AG04450 (cell line): ENCODE results near the gene GALM. TPM values are rescaled to one million over a fixed set of nuclear protein-coding genes. Genes with fewer than 3 reads are reported as not detected.

Experiments
- CTCF ChIA-PET: fragments of 300-600, 350-600 bp; formaldehyde crosslinking; extraction: SDS; loops from one replicate; lab custom pipeline; 2022; ENCODE audit warnings: antibody characterized with exemption, inconsistent platforms; lab: Charles Lee
- POLR2A ChIA-PET: fragments of 350-600 bp; formaldehyde crosslinking; extraction: SDS; loops from one replicate; lab custom pipeline; 2021; ENCODE audit warnings: antibody characterized with exemption, inconsistent platforms; lab: Yijun Ruan, JAX
- DNase-seq: peaks from one replicate; pipeline ENCODE4 v3.0.0-alpha.2; 2011; ENCODE audit warnings: low read depth, low spot score
- H3K27ac ChIP-seq: one replicate; pipeline ENCODE4 v1.5.1; 2012; ENCODE audit warnings: low read depth, low read length, control low read depth
- H3K27me3 ChIP-seq: one replicate; pipeline ENCODE4 v1.6.0; 2012; ENCODE audit warnings: low read length; ENCODE audit not compliant: control insufficient read depth, insufficient read depth
- H3K4me3 ChIP-seq: 2 replicates; pipeline ENCODE4 v1.5.1; 2011; ENCODE audit warnings: mild to moderate bottlenecking, low read depth, low read length, control low read depth
- H3K9me3 ChIP-seq: 2 replicates; pipeline ENCODE4 v1.5.1; 2012; ENCODE audit warnings: low read length; ENCODE audit not compliant: control insufficient read depth, insufficient read depth
- polyA minus RNA-seq: library from RNA; depleted of rRNA, polyadenylated mRNA; stranded (reverse); fragments of >200 nt; gene quantifications from 2 replicates; pipeline ENCODE4 v1.2.3, GENCODE V29; 2011; rRNA and poly(A)+ RNA removed
- polyA plus RNA-seq: library from polyadenylated mRNA; depleted of rRNA; stranded (reverse); fragments of >200 nt; gene quantifications from 2 replicates; pipeline ENCODE4 v1.2.3, GENCODE V29; 2011; rRNA removed
- TF ChIP-seq, protein P1 (sequence below): IDR thresholded peaks from 2 replicates; pipeline ENCODE4 v1.5.1; 2011; ENCODE audit warnings: low read depth, low read length, control low read depth, inconsistent platforms

Gene GALM
- polyA plus RNA-seq = 15.5 and 19.0 TPM in 2 replicates
- 21.0 and 22.3 TPM in 2 replicates for polyA minus RNA-seq

DNA sequence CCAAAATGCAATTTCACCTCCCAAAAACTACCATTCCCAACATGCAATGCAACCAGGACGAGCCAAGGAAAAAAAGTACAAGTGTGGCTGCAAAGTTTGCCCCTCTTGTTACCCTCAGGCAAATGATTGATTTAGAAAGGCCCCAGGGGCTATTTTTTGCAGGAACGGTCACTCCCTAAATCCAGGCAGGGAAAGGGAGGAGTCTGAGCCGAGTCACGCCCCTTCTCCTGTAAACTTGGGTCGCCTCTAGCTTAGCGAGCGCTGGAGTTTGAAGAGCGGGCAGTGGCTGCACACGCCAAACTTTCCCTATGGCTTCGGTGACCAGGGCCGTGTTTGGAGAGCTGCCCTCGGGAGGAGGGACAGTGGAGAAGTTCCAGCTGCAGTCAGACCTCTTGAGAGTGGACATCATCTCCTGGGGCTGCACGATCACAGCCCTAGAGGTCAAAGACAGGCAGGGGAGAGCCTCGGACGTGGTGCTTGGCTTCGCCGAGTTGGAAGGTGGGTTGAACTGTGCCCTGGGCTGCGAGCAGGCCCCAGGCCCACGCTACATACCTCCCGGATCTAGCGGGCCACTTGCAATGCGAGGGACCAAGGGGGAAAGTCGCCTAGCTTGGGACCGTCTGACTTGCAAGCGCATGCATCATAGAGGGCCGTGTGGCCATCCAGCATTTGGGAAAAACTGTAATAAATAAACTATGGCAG is at the start of gene GALM:
Gene GALM (plus strand): TSS at position 261 of the 702 bp plus-strand sequence. CDS start 48 bp downstream, at position 309.
- ChIA-PET CTCF (interaction anchor here (1.9 kb wide), 1 partner anchor 84 kb away, joined by 6 read pairs; no protein-coding TSS in a partner anchor), POLR2A (interaction anchor here (1.0 to 2.4 kb wide), 4 partner anchors 25 to 85 kb away, joined by 5 to 10 read pairs (median 6); partner anchors contain the start of genes HNRNPLL and SRSF7)
- TF ChIP-seq, protein P1, sequence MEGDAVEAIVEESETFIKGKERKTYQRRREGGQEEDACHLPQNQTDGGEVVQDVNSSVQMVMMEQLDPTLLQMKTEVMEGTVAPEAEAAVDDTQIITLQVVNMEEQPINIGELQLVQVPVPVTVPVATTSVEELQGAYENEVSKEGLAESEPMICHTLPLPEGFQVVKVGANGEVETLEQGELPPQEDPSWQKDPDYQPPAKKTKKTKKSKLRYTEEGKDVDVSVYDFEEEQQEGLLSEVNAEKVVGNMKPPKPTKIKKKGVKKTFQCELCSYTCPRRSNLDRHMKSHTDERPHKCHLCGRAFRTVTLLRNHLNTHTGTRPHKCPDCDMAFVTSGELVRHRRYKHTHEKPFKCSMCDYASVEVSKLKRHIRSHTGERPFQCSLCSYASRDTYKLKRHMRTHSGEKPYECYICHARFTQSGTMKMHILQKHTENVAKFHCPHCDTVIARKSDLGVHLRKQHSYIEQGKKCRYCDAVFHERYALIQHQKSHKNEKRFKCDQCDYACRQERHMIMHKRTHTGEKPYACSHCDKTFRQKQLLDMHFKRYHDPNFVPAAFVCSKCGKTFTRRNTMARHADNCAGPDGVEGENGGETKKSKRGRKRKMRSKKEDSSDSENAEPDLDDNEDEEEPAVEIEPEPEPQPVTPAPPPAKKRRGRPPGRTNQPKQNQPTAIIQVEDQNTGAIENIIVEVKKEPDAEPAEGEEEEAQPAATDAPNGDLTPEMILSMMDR = no peak
- Histone ChIP-seq H3K9me3 (no peaks in the 10 kb centered on the region; the same call in 1 of the 2 replicates), H3K27me3 (no peaks in the 10 kb centered on the region), H3K27ac (peak within 1 kb of the TSS; percentile 50), H3K4me3 (peak within 1 kb of the TSS; percentile 82)
- DNase-seq = peak; percentile 84

DNA sequence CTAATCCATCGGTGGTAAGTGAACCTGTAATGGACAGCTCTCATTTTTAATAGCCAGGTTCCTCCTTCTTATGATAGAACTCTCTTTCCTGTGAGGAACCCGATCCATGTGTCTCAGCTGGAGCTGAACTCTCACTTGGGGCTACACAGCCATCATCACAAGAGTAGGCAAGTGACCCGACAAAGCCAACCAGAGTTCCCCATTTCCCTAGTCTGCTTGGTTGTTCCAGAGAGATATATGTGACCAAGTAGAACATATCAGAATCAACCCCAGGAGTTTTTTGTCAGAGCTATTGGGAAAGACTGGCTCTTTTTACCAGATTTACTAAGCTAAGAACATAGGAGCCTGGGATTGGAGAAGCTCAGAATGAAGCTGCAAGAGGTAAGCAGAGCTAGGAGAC is 48.6 kb upstream of the GALM start:
- Histone ChIP-seq H3K27me3 (no peaks in the 10 kb centered on the region), H3K9me3 (no peaks in the 10 kb centered on the region), H3K4me3 (no peak overlapping the region), H3K27ac (no peak overlapping the region)
- CTCF ChIA-PET = no interaction called here
- TF ChIP-seq, protein P1 = no peak
- DNase-seq = no peak
- POLR2A ChIA-PET = no interaction called here

DNA sequence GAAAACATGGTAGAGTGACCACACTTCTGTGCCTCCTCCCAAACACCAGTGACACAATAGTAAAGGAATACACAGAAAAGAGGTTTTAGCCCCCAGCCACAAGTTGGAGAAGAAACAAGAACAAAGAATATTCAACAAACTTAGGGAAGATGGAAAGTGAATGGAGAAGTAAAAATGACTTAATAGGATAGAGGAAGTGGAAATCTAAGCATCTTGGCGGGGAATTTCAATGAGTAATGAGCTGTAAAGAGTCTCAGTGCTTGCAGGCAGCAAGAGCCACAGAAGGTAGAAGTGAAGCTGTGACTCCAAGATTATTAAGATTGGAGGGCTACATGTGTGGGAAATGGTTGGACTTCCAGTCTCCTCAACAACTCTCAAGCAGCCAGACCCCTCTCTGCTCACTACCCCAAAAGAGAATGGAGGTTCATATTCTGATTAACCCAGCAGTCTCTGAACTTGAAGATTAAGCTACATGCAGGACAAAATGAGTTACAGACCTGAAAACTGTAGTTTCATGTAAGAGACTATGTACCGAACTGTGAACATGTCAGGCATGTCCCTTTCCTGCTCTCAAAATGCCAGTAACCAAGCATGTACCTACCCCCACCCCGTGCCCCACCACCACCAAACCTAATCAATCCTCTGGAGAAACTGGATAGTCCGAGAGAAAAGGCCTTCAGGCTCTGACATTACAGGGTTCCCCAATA is 46.3 kb upstream of the GALM start:
- H3K27ac ChIP-seq = no peak overlapping the region
- H3K9me3 ChIP-seq = no peaks in the 10 kb centered on the region
- ChIA-PET POLR2A (no interaction called here), CTCF (no interaction called here)
- no peaks in the 10 kb centered on the region for H3K27me3 ChIP-seq
- DNase-seq = no peak
- TF ChIP-seq, protein P1 = no peak
- H3K4me3 ChIP-seq = no peak overlapping the region

DNA sequence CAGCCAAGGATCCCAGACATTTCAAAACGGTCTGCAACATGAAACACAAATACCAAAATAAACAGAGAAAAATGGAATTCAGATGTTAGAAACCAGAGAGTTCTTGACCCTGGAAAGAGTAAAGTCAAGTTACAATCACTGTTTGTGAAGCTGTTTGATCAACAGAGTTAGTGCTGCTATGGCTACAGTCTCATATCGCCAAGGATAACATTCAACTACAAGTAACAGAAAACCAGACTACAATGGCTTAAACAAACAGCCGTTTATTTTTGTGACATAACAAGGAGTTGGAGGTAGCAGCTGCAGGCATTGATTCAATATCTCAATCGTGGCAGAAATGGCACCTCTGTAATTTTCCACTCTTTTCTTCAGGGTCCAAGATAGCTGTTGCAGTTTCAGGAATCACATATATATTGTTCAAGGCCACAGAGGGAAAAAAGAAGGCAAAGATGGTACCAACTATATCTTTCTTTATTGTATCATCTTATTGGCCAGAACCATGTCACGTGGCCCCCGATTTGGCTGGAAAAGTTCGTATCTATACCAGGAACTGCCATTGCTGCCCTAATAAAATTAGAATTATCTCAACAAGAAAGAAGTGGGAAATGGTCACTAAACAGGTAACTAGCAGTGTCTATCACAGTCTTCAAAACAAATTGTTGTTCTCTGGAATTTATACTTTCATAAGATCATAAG is 45.5 kb upstream of the GALM start:
- no peaks in the 10 kb centered on the region for H3K9me3 ChIP-seq
- ChIA-PET CTCF (no interaction called here), POLR2A (interaction anchor here (0.7 kb wide), 1 partner anchor 131 kb away, joined by 3 read pairs; the partner anchor contains the start of gene SRSF7)
- no peaks in the 10 kb centered on the region for H3K27me3 ChIP-seq
- no peak overlapping the region for H3K4me3 ChIP-seq
- no peak for DNase-seq
- TF ChIP-seq, protein P1 = no peak
- H3K27ac ChIP-seq = no peak overlapping the region
